Astrocyte (in vitro differentiated cells and primary cell): Measurements from ENCODE around the gene AP2B1. TPM values are rescaled to one million over a fixed set of nuclear protein-coding genes. Genes with fewer than 3 reads are reported as not detected.
"Not testable (repeated sequence)": the region's sequence is repeated elsewhere in the genome, so short reads cannot be mapped to it uniquely, and the experiment has no call there.

Experiments
- DNase-seq: peaks from one replicate; pipeline ENCODE4 v3.0.0-alpha.2; 2010; ENCODE audit warnings: low read depth
- FAIRE-seq: peaks from 2 replicates; lab custom pipeline; 2011; peaks lifted over from hg19 to GRCh38; lab: Jason Lieb, UNC
- H2AFZ ChIP-seq: 2 replicates; pipeline ENCODE4 v1.6.0; 2012; ENCODE audit warnings: low read depth, low read length, inconsistent platforms
- H3K27ac ChIP-seq: 2 replicates; pipeline ENCODE4 v1.5.1; 2011; ENCODE audit warnings: low read depth, low read length, inconsistent platforms
- H3K27me3 ChIP-seq: 2 replicates; pipeline ENCODE4 v1.6.0; 2011; ENCODE audit warnings: low read length, inconsistent platforms; ENCODE audit not compliant: insufficient read depth
- H3K36me3 ChIP-seq: 2 replicates; pipeline ENCODE4 v1.5.1; 2011; ENCODE audit warnings: low read length, inconsistent platforms; ENCODE audit not compliant: insufficient read depth
- H3K4me1 ChIP-seq: 2 replicates; pipeline ENCODE4 v1.5.1; 2011; ENCODE audit warnings: low read length, inconsistent platforms; ENCODE audit not compliant: insufficient read depth
- H3K4me2 ChIP-seq: 2 replicates; pipeline ENCODE4 v1.6.0; 2012; ENCODE audit warnings: low read length, inconsistent platforms
- H3K4me3 ChIP-seq: 2 replicates; pipeline ENCODE4 v1.5.1; 2011; ENCODE audit warnings: low read depth, mild to moderate bottlenecking, low read length, inconsistent platforms; ENCODE audit not compliant: insufficient read depth
- H3K79me2 ChIP-seq: 2 replicates; pipeline ENCODE4 v1.6.0; 2012; ENCODE audit warnings: mild to moderate bottlenecking, low read length, inconsistent platforms; ENCODE audit not compliant: insufficient read depth
- H3K9ac ChIP-seq: 2 replicates; pipeline ENCODE4 v1.6.0; 2012; ENCODE audit warnings: mild to moderate bottlenecking, low read length, inconsistent platforms
- H3K9me3 ChIP-seq: 2 replicates; pipeline ENCODE4 v1.5.1; 2012; ENCODE audit warnings: low read depth, mild to moderate bottlenecking, low read length, inconsistent platforms; ENCODE audit not compliant: insufficient read depth
- H4K20me1 ChIP-seq: 2 replicates; pipeline ENCODE4 v1.6.0; 2012; ENCODE audit warnings: low read length, inconsistent platforms; ENCODE audit not compliant: insufficient read depth
- H3K27ac Mint-ChIP-seq: one replicate; pipeline ENCODE4 v1.8.0; 2021; ENCODE audit warnings: mild to moderate bottlenecking, mixed read lengths; ENCODE audit not compliant: unreplicated experiment
- H3K27me3 Mint-ChIP-seq: one replicate; pipeline ENCODE4 v1.8.0; 2021; ENCODE audit warnings: low read depth, mixed read lengths; ENCODE audit not compliant: unreplicated experiment
- H3K36me3 Mint-ChIP-seq: one replicate; pipeline ENCODE4 v1.8.0; 2021; ENCODE audit warnings: low read depth, mixed read lengths; ENCODE audit not compliant: unreplicated experiment
- H3K4me1 Mint-ChIP-seq: one replicate; pipeline ENCODE4 v1.8.0; 2021; ENCODE audit warnings: low read depth, mixed read lengths; ENCODE audit not compliant: unreplicated experiment
- H3K4me3 Mint-ChIP-seq: one replicate; pipeline ENCODE4 v1.8.0; 2021; ENCODE audit warnings: mild to moderate bottlenecking, moderate library complexity, mixed read lengths; ENCODE audit not compliant: unreplicated experiment
- H3K9me3 Mint-ChIP-seq: one replicate; pipeline ENCODE4 v1.8.0; 2021; ENCODE audit warnings: mild to moderate bottlenecking, mixed read lengths; ENCODE audit not compliant: unreplicated experiment
- CTCF ChIP-seq: IDR thresholded peaks from 2 replicates; pipeline ENCODE4 v1.5.1; 2011; ENCODE audit warnings: low read depth, mild to moderate bottlenecking, inconsistent platforms, low read length, moderate library complexity; ENCODE audit not compliant: insufficient read depth
- EZH2 ChIP-seq: IDR thresholded peaks from 2 replicates; pipeline ENCODE4 v1.6.1; 2012; ENCODE audit warnings: mild to moderate bottlenecking, low read length, inconsistent platforms; ENCODE audit not compliant: insufficient read depth
- total RNA-seq: library from RNA; stranded (reverse); gene quantifications from 2 replicates; pipeline ENCODE4 v1.2.1, GENCODE V29; 2021

AP2B1 gene
- total RNA-seq, 1 donor from 2014 or later, result 313 TPM

DNA sequence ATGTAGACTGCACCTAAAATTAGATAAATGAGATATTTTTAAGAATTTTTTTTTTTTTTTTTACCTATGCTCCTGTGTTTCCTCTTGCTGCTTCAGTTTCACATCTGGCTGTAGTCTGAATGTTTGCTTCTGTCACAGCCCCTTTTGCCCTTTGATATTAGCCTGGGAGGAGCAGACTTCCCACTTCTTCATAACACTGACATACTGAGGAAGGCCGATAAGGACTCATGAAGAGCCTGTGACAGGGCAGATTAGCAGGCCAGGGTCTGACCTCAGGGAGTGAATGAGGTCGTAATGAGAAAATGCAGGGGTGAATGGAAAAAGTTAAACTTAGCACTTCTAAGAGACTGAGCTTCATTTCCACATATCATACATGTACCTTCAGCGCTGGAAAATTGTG lies 26.4 kb upstream of the AP2B1 start, which contains the start of gene SLFN14:
TSS of gene SLFN14 (minus strand) at position 117 of the 400 bp plus-strand sequence. CDS start 2,757 bp downstream, outside the sequence.
- TF ChIP-seq EZH2 (no peak), CTCF (no peak)
- no peak within 1 kb of the TSS for H3K4me2 ChIP-seq
- H3K4me1 ChIP-seq, result no peaks in the 10 kb centered on the region
- H2AFZ ChIP-seq, result no peak within 1 kb of the TSS
- H3K36me3 ChIP-seq, result no peaks in the 10 kb centered on the region
- no peaks in the 10 kb centered on the region for H4K20me1 ChIP-seq
- H3K4me3 ChIP-seq, result no peak within 1 kb of the TSS
- Mint-ChIP-seq H3K36me3 (no peaks in the 10 kb centered on the region), H3K4me1 (peaks cover 3% of the 10 kb centered on the region), H3K27me3 (peaks cover 38% of the 10 kb centered on the region), H3K9me3 (no peaks in the 10 kb centered on the region), H3K4me3 (no peak within 1 kb of the TSS), H3K27ac (peak within 1 kb of the TSS; percentile 0)
- FAIRE-seq (no peak), DNase-seq (no peak)
- H3K27ac ChIP-seq, result no peak within 1 kb of the TSS
- H3K9me3 ChIP-seq, result no peaks in the 10 kb centered on the region
- H3K9ac ChIP-seq, result no peak within 1 kb of the TSS
- H3K79me2 ChIP-seq, result no peaks in the 10 kb centered on the region
- H3K27me3 ChIP-seq, result peaks cover 14% of the 10 kb centered on the region

- not testable (repeated sequence) for H3K4me1 Mint-ChIP-seq, H4K20me1 ChIP-seq, H3K9me3 ChIP-seq, FAIRE-seq, H3K79me2 ChIP-seq, H3K36me3 ChIP-seq, H3K4me3 Mint-ChIP-seq, H3K36me3 Mint-ChIP-seq, H3K4me1 ChIP-seq, H3K4me2 ChIP-seq, H2AFZ ChIP-seq, H3K27ac Mint-ChIP-seq, H3K9me3 Mint-ChIP-seq, H3K27ac ChIP-seq, H3K9ac ChIP-seq, H3K4me3 ChIP-seq, DNase-seq
- peaks cover 31% of the 10 kb centered on the region for H3K27me3 Mint-ChIP-seq
- peaks cover 14% of the 10 kb centered on the region for H3K27me3 ChIP-seq
These were observed 23.9 kb upstream of the AP2B1 start for GRCh38 chr17:35563181-35563580.

DNA sequence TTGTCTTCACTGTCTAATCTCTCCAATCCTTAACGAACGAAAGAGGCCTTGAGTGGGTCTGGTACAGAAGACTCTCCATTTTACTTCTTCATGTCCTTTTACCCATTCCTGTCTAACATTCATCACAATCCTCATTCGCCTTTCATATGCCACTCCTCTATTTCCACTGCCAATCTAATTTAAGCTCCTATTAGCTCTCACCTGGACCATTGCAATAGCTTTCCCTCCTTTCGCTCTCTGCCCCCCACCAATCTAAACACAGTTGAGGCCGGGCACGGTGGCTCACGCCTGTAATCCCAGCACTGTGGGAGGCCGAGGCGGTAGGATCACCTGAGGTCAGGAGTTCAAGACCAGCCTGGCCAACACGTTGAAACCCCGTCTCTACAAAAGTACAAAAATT lies 20.2 kb upstream of the AP2B1 start:
- Histone ChIP-seq H3K9ac (no peak overlapping the region), H3K4me1 (peaks cover 10% of the 10 kb centered on the region), H3K27ac (no peak overlapping the region), H3K9me3 (no peaks in the 10 kb centered on the region), H3K36me3 (no peaks in the 10 kb centered on the region), H3K4me3 (peak overlapping the region; percentile 97), H3K4me2 (peak overlapping the region; percentile 98), H3K79me2 (peaks cover 38% of the 10 kb centered on the region), H2AFZ (no peak overlapping the region), H3K27me3 (peaks cover 5% of the 10 kb centered on the region), H4K20me1 (peaks cover 5% of the 10 kb centered on the region)
- FAIRE-seq (no peak), DNase-seq (no peak)
- Mint-ChIP-seq H3K27me3 (peaks cover 23% of the 10 kb centered on the region), H3K36me3 (no peaks in the 10 kb centered on the region), H3K4me1 (peaks cover 9% of the 10 kb centered on the region), H3K27ac (no peak overlapping the region), H3K4me3 (peak overlapping the region; percentile 96), H3K9me3 (no peaks in the 10 kb centered on the region)
- TF ChIP-seq EZH2, result no peak
- no peak for TF ChIP-seq CTCF
